CD4-positive, alpha-beta memory T cell (primary cell): ENCODE results near the gene HSD17B1. TPM values are rescaled to one million over a fixed set of nuclear protein-coding genes. Genes with fewer than 3 reads are reported as not detected.
A peak's percentile ranks its signal among the peaks of the same experiment; 100 is the strongest.

ENCODE experiments used
- CTCF ChIA-PET: fragments of 350-600 bp; sonication (Branson Sonifier 250); formaldehyde crosslinking; loops from one replicate; lab custom pipeline; 2021; ENCODE audit warnings: inconsistent platforms; ENCODE audit not compliant: partially characterized antibody; lab: Charles Lee
- POLR2A ChIA-PET: fragments of 350-600 bp; sonication (Branson Sonifier 250); formaldehyde crosslinking; loops from one replicate; lab custom pipeline; 2021; ENCODE audit not compliant: partially characterized antibody; lab: Charles Lee
- DNase-seq, 5 donors: peaks; one replicate each; pipeline versions ENCODE4 v3.0.0 to v3.0.0-alpha.2; 2020 to 2022; ENCODE audit warnings: mixed read lengths in 1 of 5
- H3K27ac ChIP-seq: one replicate; pipeline ENCODE4 v1.7.0; 2013; ENCODE audit warnings: low read depth, low read length
- H3K27me3 ChIP-seq: 2 replicates; pipeline ENCODE4 v1.7.0; 2013; ENCODE audit warnings: mild to moderate bottlenecking, low read length, moderate library complexity; ENCODE audit not compliant: insufficient read depth
- H3K36me3 ChIP-seq: 2 replicates; pipeline ENCODE4 v1.7.0; 2013; ENCODE audit warnings: mild to moderate bottlenecking, low read length, moderate library complexity; ENCODE audit not compliant: insufficient read depth
- H3K4me1 ChIP-seq: 2 replicates; pipeline ENCODE4 v1.7.0; 2013; ENCODE audit warnings: mild to moderate bottlenecking, low read length, moderate library complexity; ENCODE audit not compliant: insufficient read depth
- H3K4me3 ChIP-seq, 2 donors: one replicate each; pipeline ENCODE4 v1.7.0; 2013; ENCODE audit warnings: low read length in 2 of 2, mild to moderate bottlenecking in 1 of 2
- H3K9me3 ChIP-seq, 2 donors: one replicate each; pipeline ENCODE4 v1.7.0; 2013; ENCODE audit warnings: low read length in 2 of 2, control low read depth in 1 of 2; ENCODE audit not compliant: control insufficient read depth in 1 of 2
- H3K27ac Mint-ChIP-seq, 7 donors: one replicate each; pipeline ENCODE4 v1.8.0; 2020 to 2021; ENCODE audit warnings: mixed read lengths in 7 of 7, mild to moderate bottlenecking in 6 of 7, inconsistent platforms in 3 of 7, moderate library complexity in 3 of 7
- H3K27me3 Mint-ChIP-seq, 2 donors: one replicate each; pipeline ENCODE4 v1.8.0; 2020 to 2021; ENCODE audit warnings: mixed read lengths in 2 of 2
- H3K36me3 Mint-ChIP-seq, 2 donors: one replicate each; pipeline ENCODE4 v1.8.0; 2020 to 2021; ENCODE audit warnings: mixed read lengths in 2 of 2, inconsistent platforms in 1 of 2, mild to moderate bottlenecking in 1 of 2
- H3K4me1 Mint-ChIP-seq, 4 donors: one replicate each; pipeline ENCODE4 v1.8.0; 2020 to 2021; ENCODE audit warnings: mixed read lengths in 4 of 4, mild to moderate bottlenecking in 1 of 4
- H3K4me3 Mint-ChIP-seq, 8 donors: one replicate each; pipeline ENCODE4 v1.8.0; 2020 to 2021; ENCODE audit warnings: mixed read lengths in 8 of 8, mild to moderate bottlenecking in 7 of 8, moderate library complexity in 6 of 8, inconsistent platforms in 3 of 8
- H3K9me3 Mint-ChIP-seq, 8 donors: one replicate each; pipeline ENCODE4 v1.8.0; 2020 to 2021; ENCODE audit warnings: mixed read lengths in 8 of 8, mild to moderate bottlenecking in 5 of 8, inconsistent platforms in 3 of 8, moderate library complexity in 1 of 8
- intact Hi-C: fragments of 100-400 bp; cut with micrococcal nuclease; formaldehyde crosslinking; loops from one replicate; pipeline ENCODE4 v1.15.1; 2023
- polyA plus RNA-seq, 2 donors: library from polyadenylated mRNA; unstranded; fragments of 300-500 nt; fragmentation: Illumina TruSeq; gene quantifications; one replicate each; pipeline ENCODE4 v1.2.3, GENCODE V29; 2021
- total RNA-seq, 2 experiments: library from RNA; stranded (reverse); gene quantifications; one replicate each; pipeline ENCODE4 v1.2.3, GENCODE V29; 2021

Gene HSD17B1
- total and polyA plus RNA-seq, 4 experiments from 2014 or later, result 0.07 to 1.2 (median 1.0) TPM

DNA sequence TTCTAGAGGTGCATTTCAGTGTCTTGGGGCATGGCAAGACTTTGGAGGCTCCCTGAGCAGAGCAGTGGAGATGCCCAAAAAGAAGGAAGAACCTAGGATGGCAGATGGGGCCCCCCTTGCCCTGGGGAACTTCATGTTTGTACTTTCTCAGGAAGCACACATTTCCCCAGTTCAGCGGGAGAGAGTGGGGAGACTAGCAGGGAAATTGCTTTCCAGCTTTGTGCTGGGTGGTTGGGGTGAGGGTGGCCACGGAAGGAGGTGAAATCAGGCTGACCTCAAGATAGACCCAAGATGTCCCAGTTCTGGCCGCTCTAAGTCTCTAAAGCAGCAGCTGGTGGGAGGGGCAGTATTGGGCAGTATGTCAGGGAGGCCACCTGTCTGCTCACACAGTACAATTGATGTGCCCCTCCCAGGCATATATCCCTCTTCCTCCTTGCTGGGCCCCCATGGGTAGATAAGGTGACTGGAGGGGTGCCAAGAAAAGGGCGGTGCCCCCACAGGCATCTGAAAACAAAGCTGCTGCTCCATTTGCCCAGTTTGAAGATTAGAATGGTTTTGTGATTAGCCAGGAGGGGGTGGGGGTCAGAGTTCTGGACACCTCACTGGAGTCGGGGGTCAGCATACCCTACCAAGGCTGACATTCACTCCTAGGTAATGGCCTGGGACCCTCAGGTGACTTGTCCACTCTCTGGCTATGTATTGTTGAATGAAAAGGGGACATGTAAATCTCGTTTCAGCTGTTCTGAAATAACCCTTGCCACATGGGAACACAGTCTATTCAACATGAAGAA is 33.8 kb upstream of the HSD17B1 start:
- H3K9me3 ChIP-seq, result no peaks in the 10 kb centered on the region
- POLR2A ChIA-PET, result interaction anchor here (1.0 kb wide), 1 partner anchor 46 kb away, joined by 3 read pairs; no protein-coding TSS in a partner anchor
- H3K27me3 ChIP-seq, result no peaks in the 10 kb centered on the region
- DNase-seq, result no peak
- CTCF ChIA-PET, result interaction anchor here (1.2 to 9.2 kb wide), 15 partner anchors 8 to 296 kb away, joined by 3 to 86 read pairs (median 6); partner anchors contain the start of gene NAGLU
- H3K36me3 ChIP-seq, result no peaks in the 10 kb centered on the region
- H3K27ac ChIP-seq, result no peak overlapping the region
- H3K9me3 Mint-ChIP-seq, result no peaks in the 10 kb centered on the region
- no peak overlapping the region for H3K4me3 Mint-ChIP-seq
- peaks cover 3 to 7% of the 10 kb centered on the region in 2 donors for H3K36me3 Mint-ChIP-seq
- H3K4me3 ChIP-seq, result no peak overlapping the region
- no peaks in the 10 kb centered on the region for H3K27me3 Mint-ChIP-seq
- no peak overlapping the region for H3K27ac Mint-ChIP-seq
- peaks cover 7% of the 10 kb centered on the region for H3K4me1 ChIP-seq
- intact Hi-C loops, result loop anchor here (5.0 kb wide), 1 partner anchor 37 kb away; no protein-coding TSS in a partner anchor
- peaks cover 0 to 8% (median 3%) of the 10 kb centered on the region in 4 donors for H3K4me1 Mint-ChIP-seq

- peaks cover 0 to 12% (median 4%) of the 10 kb centered on the region in 4 donors for H3K4me1 Mint-ChIP-seq
- Histone ChIP-seq H3K27me3 (no peaks in the 10 kb centered on the region), H3K4me3 (no peak overlapping the region), H3K36me3 (no peaks in the 10 kb centered on the region), H3K27ac (no peak overlapping the region), H3K4me1 (peaks cover 7% of the 10 kb centered on the region), H3K9me3 (no peaks in the 10 kb centered on the region)
- H3K9me3 Mint-ChIP-seq, result no peaks in the 10 kb centered on the region
- POLR2A ChIA-PET, result no interaction called here
- CTCF ChIA-PET, result interaction anchor here (0.7 to 9.2 kb wide), 17 partner anchors 7 to 297 kb away, joined by 3 to 86 read pairs (median 4); partner anchors contain the start of genes CAVIN1 and NAGLU
- H3K4me3 Mint-ChIP-seq, result no peak overlapping the region
- DNase-seq, result no peak
- no peak overlapping the region for H3K27ac Mint-ChIP-seq
- H3K36me3 Mint-ChIP-seq, result peaks cover 3 to 7% of the 10 kb centered on the region in 2 donors
- no peaks in the 10 kb centered on the region for H3K27me3 Mint-ChIP-seq
- intact Hi-C loops, result loop anchor here (5.0 kb wide), 1 partner anchor 38 kb away; no protein-coding TSS in a partner anchor
These were observed 32.9 kb upstream of the HSD17B1 start for GRCh38 chr17:42519546-42520491.

- H3K4me3 Mint-ChIP-seq, result no peak overlapping the region
- H3K27ac Mint-ChIP-seq, result no peak overlapping the region
- Histone ChIP-seq H3K27ac (no peak overlapping the region), H3K27me3 (no peaks in the 10 kb centered on the region), H3K36me3 (no peaks in the 10 kb centered on the region), H3K9me3 (no peaks in the 10 kb centered on the region), H3K4me1 (peaks cover 7% of the 10 kb centered on the region), H3K4me3 (no peak overlapping the region)
- peaks cover 1 to 7% of the 10 kb centered on the region in 2 donors for H3K36me3 Mint-ChIP-seq
- DNase-seq, result no peak
- CTCF ChIA-PET, result interaction anchor here (0.6 to 9.2 kb wide), 15 partner anchors 8 to 198 kb away, joined by 3 to 86 read pairs (median 4); partner anchors contain the start of genes CAVIN1 and NAGLU
- intact Hi-C loops, result no loop called here
- H3K4me1 Mint-ChIP-seq, result peaks cover 0 to 12% (median 4%) of the 10 kb centered on the region in 4 donors
- no peaks in the 10 kb centered on the region for H3K27me3 Mint-ChIP-seq
- POLR2A ChIA-PET, result no interaction called here
- no peaks in the 10 kb centered on the region for H3K9me3 Mint-ChIP-seq
These were observed 32.2 kb upstream of the HSD17B1 start for GRCh38 chr17:42520540-42520951.

GRCh38 chr17:42521036-42521435 is 31.7 kb upstream of the HSD17B1 start:
- Mint-ChIP-seq H3K4me3 (no peak overlapping the region), H3K27me3 (no peaks in the 10 kb centered on the region), H3K4me1 (peaks cover 0 to 12% (median 4%) of the 10 kb centered on the region in 4 donors), H3K9me3 (no peaks in the 10 kb centered on the region), H3K36me3 (peaks cover 0 to 7% of the 10 kb centered on the region in 2 donors), H3K27ac (no peak overlapping the region)
- ChIA-PET CTCF (interaction anchor here (0.6 to 9.2 kb wide), 9 partner anchors 8 to 98 kb away, joined by 3 to 86 read pairs (median 4); partner anchors contain the start of genes CAVIN1 and NAGLU), POLR2A (no interaction called here)
- intact Hi-C loops, result no loop called here
- Histone ChIP-seq H3K4me1 (peaks cover 7% of the 10 kb centered on the region), H3K9me3 (no peaks in the 10 kb centered on the region), H3K27me3 (no peaks in the 10 kb centered on the region), H3K27ac (no peak overlapping the region), H3K36me3 (no peaks in the 10 kb centered on the region), H3K4me3 (no peak overlapping the region)
- no peak for DNase-seq

DNA sequence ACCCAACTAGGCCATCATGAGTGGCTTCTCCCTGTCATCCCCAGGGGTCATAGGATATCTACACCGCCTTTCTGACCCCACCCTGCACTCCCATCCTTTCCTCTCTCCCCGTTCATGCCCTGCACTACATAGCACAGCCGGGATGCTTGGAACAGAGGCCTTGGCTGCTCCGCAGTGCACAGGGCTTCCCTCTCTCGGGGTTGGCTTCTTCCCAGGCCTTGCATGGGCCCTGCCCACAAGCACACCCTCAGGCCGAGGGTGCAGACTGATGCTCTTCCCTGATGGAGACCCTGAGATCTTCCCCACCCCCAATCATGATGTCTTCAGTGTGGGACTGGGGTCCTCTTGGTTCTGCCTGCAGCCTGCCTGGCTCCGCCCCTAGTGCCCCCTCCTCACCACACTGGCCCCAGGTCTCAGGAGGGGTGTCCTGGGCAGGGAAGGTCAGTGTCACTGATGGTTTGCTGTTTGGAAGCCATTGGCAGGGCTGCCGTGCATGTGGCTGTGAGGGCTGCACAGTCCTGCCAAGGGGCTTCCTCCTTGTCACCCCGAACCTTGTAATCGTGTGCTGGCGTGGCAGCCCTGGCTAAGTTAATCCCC is 31.0 kb upstream of the HSD17B1 start:
- CTCF ChIA-PET, result interaction anchor here (1.1 to 9.2 kb wide), 6 partner anchors 10 to 99 kb away, joined by 3 to 86 read pairs (median 16); partner anchors contain the start of genes CAVIN1 and NAGLU

DNA sequence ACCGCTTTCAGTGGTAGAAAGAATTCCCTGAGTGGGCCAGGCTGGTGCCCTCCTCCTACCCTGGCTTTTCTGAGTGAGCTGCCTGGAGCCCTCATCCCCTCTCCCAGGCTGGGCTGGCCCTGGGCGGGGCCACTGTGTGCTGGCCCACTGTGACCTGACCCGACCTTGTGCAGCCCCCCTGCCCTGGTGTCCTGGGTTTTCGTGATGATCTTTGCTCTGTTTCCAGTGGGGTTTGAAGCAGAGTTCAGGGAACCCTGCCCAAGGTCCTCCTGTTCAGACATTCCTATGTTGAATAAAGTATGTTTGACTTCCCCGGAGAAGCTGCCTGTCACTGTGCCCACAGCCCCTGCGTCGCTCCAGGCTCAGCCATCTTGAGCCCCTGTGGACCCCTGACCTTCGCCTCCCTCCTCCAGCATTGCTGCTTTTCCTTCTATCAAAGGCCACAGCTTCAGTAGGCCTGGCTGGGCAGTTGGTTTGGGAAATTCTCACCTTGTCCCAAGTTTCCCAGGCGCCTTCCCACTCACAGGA is 30.4 kb upstream of the HSD17B1 start:
- intact Hi-C loops, result no loop called here

More for the DNA sequence above, 31.0 kb upstream of the HSD17B1 start:
- Histone ChIP-seq H3K36me3 (no peaks in the 10 kb centered on the region), H3K4me3 (no peak overlapping the region), H3K9me3 (no peaks in the 10 kb centered on the region), H3K4me1 (peaks cover 7% of the 10 kb centered on the region), H3K27me3 (no peaks in the 10 kb centered on the region), H3K27ac (no peak overlapping the region)
- H3K4me1 Mint-ChIP-seq, result peaks cover 0 to 12% (median 4%) of the 10 kb centered on the region in 4 donors
- peaks cover 0 to 7% of the 10 kb centered on the region in 2 donors for H3K36me3 Mint-ChIP-seq
- intact Hi-C loops, result no loop called here
- H3K27me3 Mint-ChIP-seq, result no peaks in the 10 kb centered on the region
- H3K4me3 Mint-ChIP-seq, result no peak overlapping the region
- POLR2A ChIA-PET, result no interaction called here
- H3K27ac Mint-ChIP-seq, result peak overlapping the region in 1 of 7 donors; percentile 29
- H3K9me3 Mint-ChIP-seq, result no peaks in the 10 kb centered on the region
- DNase-seq, result no peak

More for the DNA sequence above, 30.4 kb upstream of the HSD17B1 start:
- Mint-ChIP-seq H3K27ac (peak overlapping the region in 1 of 7 donors; percentile 29), H3K27me3 (no peaks in the 10 kb centered on the region), H3K36me3 (peaks cover 0 to 7% of the 10 kb centered on the region in 2 donors), H3K4me1 (peaks cover 4 to 14% (median 6%) of the 10 kb centered on the region in 4 donors), H3K9me3 (no peaks in the 10 kb centered on the region), H3K4me3 (no peak overlapping the region)
- ChIA-PET CTCF (interaction anchor here (0.6 to 9.2 kb wide), 2 partner anchors 91 to 96 kb away, joined by 3 to 86 read pairs; no protein-coding TSS in a partner anchor), POLR2A (no interaction called here)
- no peak for DNase-seq
- Histone ChIP-seq H3K9me3 (no peaks in the 10 kb centered on the region), H3K27me3 (no peaks in the 10 kb centered on the region), H3K36me3 (no peaks in the 10 kb centered on the region), H3K4me3 (no peak overlapping the region), H3K27ac (no peak overlapping the region), H3K4me1 (peaks cover 6% of the 10 kb centered on the region)
